ENCODE measurements around the gene ACTL8.

ACTL8 gene

DNA sequence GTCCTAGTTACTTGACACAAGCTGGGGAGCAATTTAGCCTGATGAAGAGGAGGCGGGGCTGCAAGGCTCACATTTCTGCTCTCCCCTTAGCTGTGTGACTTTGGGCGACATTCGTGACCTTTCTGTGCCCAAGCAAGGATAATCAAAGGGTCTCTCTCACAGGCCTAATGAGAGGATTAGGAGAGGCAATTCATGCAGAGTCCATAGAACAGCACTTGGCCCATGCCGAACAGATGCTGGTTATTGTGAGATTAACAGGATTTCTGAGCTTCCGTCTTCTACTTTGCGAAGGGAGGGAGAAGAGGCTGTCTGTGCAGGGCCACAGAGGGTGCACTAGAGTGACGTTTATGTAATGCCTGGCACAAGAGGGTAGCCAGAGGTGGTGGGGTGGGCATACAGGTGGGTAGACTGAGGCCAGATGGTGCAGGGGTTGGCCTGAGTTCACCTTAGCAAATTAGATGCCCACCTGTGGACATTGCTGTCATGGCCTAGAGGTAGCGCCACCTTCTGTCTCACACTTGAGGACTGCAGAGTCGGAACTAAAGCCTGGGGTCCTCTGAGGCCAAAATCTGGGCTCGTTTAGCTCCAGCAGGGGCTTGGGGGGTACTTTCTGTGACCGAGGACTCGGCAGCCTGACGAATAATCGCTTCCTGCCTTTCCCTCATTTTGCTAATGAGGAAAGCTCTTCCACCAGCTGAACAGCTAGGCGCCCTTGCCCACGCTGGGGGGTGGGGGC lies 18.6 kb downstream of the ACTL8 start:
- DNase-seq = no peak

DNA sequence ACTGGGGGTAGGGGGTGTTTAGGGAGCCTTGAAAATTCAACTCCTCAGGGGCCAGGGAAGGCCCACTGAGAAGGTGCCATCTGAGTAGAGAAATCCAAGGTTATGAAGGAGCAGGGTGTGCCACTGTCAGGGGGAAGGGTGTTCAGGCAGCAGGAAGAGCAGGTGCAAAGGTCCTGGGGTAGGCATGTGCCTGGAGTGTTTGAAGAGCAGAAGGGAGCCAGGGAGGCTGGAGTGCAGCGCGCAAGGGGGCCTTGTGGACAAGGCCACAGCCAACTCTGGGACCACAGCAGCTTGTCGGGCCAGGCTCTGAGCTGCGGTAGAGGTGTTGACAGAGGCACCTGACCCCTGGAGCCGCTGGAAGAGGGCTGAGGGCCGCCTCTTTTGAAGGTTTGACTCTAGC lies 19.3 kb downstream of the ACTL8 start:
- DNase-seq = no peak

DNA sequence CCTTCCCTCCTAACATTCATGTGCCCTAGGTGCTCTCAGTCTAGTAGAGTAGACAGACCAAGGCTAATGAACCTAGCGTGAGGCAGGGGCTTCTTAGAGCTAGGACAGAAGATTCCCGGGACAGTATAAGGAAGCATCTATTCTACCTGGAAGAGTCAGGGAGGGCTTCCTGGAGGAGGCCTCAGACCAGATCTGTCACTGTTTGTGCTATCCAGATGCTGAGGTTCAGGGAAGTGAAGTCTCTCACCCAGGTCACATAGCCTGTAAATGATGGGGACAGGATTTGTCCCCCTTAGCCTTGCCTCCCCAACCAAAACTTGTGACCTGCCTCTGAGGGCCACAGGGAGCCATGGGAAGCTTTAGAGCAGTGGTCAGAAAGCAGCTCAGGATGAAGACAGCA lies 20.7 kb downstream of the ACTL8 start:
- no peak for DNase-seq

DNA sequence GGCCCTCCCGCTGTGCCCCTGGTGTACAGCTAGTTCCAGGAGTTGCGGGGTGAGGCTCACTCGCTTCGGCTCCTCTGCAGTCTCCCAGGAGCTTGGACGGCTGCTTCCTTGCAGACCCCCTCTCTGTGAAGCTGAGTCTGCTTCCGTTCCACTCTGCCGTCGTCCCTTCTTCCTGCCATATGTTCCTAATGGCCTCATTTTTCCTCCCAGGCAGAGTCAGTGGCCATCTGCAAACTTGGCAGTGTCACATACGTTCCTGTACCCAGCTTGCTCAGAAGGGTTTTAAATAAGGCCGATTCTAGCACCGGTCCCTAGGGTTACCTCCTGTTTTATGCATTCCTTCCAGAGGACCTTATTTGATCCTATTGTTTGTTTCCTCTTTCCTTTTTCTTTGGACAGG lies 21.3 kb downstream of the ACTL8 start:
- no peak for DNase-seq

DNA sequence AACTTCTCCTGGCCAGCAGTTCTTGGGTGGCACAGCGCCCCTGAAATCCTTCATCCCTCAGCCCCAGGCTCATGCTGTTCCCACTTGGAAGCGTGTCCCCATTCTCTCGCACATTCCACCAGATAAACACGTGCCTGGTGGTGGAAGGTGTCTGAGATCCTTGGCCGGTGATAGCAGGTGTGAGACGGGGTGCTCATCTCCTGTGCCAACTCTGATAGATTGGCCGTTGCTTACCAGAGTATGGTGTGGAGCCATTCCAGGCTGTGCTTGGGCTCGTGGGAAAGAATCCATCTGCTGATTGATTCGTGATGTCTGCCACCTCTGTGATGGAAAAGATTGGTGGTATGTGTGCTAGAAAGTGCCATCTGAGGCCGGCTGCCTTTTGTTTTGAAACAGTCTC lies 22.2 kb downstream of the ACTL8 start:
- DNase-seq = no peak

DNA sequence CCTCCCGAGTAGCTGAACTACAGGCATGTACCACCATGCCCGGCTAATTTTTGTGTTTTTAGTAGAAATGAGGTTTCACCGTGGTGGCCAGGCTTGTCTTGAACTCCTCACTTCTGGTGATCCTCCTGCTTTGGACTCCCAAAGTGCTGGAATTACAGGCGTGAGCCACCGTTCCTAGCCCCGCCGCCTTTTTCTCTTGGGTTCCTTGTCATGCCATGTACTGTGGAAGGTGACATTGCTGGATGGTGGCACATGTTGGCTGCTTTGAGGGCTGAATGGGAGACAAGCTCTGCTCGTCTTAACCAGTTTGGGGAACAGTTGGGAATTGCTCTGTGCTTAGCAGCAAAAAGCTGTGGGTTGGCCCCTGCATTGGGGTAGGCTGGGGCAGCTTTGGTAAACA lies 22.7 kb downstream of the ACTL8 start:
- no peak for DNase-seq

DNA sequence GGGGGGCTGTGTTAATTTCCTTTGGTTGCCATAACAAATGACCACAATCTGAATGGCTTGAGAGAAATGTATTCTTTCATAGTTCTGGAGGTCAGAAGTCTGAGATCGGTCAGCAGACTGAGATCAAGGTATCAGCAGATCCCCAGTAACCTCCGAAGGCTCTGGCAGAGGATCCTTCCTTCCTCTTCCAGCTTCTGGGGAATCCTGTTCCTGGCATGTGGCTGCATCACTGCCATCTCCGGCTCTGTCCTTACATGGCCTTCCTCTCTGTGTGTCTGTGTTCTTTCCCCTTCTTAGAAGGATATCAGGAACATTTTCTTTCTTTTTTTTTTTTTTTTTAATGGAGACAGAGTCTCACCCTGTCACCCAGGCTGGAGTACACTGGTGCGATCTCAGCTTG lies 25.8 kb downstream of the ACTL8 start:
- no peak for DNase-seq

DNA sequence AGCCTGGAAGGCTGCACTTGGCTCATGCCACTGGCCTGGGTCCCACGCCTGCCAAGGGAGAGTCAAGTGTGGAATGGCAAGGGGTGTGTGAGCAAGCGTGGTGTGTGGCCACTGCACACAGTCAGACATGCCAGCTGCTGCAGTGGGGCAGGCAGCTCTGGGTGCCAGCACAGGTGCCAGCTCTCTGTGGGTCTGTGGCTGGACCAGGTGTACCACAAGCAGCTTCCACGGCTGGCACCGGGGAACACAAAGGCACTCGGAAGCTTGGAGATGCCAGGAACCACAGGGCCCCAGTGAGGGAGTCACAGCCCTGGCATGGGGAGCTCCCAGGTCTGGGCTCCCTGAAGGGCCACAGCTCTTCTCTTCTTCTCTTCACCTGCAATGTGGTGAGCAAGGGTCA lies 34.8 kb downstream of the ACTL8 start:
- DNase-seq = no peak

DNA sequence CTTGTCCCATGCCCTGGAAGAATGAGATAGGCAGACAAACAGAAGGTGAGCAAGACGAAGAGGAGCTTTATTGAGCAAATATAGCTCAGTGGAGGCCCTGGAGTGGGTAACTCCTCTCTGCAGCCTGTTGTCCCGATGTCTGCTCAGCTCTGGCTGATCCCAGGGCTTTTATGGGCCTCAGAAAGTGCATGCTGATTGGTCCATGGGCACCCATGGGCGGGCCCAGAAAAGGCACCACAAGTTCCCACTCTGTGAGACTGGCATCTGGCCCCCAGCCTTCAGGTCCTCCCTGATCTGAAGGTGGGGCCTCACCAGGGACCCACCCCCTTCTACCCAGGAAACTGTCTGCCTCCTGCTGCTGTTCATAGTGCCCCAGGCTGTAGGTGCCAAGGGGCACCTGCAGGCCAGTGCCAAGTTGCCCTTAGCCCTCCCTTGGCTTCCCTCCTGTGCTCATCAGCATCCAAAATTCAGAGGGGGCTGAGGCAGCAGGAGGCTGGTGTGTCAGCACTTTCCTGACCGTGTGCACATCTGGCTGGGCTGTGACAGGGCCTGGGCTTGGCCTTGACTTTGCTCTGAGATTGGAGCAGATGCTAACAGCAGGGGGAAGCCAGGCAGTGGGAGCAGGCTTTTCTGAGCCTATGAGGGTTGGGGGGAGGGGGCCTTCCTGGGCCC lies 35.4 kb downstream of the ACTL8 start:
- DNase-seq = no peak

DNA sequence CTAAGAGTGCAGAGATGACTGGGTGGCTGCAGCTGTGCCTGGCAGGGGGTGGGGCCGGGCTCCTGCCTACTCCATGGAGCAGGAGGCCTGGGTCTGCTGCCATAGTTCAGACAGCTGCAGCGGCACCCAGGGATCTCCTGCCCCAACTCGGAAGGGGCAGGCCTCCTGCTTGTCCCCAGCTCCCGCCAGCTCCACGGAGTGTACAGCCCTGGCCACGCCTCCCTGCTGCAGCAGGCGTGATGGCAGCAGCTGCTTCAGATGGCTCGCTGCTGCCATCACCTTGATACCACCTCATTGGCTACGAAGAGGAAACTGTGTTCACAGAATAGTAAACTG lies 35.9 kb downstream of the ACTL8 start:
- no peak for DNase-seq

DNA sequence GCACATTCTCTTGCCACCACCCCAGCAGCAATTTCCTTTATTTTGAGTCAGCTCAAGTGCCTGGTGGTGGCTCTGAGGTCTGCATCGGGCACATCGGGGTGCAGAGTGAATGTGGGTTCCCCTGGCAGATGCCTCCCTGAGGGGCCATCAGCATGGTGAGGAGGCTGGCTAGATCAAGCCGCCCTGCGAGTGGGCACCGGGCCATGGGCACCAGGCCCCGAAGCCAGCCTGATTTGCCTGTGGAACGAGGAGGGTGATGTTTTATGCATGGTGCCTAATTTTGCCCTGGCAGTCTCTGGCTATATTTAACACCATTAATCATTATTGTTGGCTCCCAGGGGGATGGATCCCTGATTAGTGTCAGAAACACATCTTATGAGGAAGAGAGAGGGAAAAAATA lies 36.3 kb downstream of the ACTL8 start:
- no peak for DNase-seq

DNA sequence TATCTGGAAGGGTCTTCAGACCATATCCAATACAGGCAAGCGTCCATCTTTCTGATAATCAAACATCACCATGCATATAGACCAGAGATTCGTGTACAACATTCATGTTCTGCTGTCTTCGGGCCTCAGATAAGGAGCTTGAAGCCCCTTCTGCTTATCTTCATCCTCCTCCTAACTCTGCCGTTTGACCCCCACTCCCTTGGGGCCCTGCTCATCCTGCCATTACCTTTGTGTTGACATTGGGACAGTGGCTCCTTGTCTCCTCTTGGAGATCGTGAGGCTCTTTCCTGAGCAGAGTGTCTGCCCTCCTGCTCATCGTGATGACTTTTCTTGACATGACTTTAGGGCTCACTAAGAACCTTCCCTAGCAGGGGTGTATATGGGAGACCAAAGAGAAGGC lies 37.3 kb downstream of the ACTL8 start:
- DNase-seq = no peak

DNA sequence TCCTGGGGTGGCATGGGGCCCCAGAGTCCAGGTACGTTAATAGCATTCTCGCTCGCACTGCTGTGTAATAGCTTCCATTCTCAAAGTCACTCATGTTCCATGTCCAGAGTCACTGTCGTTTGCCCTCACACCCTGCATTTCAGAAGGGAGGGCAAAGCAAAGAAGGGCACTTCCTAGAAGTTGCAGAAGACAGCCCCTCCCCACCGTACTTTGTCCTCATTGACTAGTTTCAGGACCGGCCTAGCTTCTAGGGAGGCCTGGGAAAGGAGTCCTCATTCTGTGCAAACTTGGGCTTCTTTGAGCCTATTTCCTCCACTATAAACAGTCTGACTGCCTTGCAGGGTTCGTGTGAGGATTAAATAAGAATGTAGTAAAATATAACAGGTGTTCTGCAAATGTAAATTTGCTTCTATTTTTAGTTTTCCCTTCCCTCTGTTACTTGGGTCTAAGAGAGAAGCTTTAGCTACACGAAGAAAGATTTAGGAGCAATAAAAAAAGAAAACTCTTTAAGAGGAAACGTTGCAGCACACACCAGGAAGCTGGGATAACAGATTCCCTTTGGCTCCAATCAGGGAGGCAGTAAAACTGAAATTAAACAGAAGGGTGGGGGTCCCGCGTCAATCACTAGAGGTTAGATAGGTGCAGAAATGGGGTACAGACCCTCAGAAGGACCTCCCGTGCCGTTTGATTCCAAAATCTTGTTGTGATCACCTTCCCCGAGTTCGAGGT lies 40.1 kb downstream of the ACTL8 start:
- no peak for DNase-seq

DNA sequence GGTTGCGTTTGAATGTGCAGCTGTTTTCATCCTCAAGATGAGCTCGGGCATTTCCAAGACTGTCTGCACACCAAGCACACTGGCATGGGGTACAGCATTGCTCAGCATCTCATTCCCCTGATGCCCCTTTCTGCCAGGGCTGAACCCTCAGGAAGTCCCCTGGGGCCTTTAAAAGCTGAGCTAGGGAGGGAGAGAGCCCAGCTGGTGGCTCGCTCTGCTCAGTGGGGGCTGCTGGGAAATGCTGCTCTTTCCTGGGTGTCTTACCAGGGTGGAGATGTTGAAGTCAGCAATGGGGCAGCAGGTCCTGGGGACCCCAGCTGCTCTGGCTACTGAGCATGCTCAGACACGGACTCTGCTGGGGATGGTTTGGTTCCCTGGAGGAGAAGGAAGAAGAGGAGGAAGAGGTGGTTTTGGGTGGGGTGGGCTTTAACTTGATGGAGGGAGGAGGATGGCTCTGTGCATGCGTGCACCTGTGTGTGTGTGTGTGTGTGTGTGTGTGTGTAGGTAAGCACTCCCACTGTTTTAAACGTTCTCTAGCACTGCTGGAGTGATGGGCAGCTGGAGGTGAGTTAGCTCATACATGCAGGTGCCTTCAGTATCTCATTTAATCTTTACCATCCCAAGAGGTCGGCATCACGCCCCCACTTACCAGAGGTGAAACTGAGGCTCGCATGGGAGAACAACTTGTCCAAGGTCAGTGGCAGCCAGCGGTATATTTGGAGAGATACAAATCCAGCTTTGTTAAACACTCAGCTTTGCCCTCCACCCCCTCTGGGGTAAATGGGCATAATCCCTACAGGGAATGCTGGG lies 40.9 kb downstream of the ACTL8 start:
- peak; percentile 13 for DNase-seq

DNA sequence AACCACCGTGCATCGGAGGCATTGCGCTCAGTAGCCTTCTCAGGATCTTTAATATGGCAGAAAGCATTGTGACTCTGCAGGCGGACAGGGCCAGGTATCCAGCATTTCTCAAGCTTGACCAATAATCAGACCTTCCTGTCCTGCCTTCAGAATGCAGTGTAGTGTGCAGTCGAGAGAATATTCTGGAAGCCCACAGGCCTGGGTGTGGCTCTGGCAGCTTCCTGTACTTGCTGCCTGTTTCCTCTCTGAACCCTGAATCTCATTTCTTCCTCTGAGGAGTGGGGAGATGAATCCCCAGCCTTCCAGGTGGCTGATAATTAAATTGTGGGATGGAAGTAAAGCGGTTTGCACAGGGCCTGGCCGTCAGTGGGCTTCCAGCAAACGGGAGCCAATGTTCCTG lies 42.3 kb downstream of the ACTL8 start:
- DNase-seq = no peak

DNA sequence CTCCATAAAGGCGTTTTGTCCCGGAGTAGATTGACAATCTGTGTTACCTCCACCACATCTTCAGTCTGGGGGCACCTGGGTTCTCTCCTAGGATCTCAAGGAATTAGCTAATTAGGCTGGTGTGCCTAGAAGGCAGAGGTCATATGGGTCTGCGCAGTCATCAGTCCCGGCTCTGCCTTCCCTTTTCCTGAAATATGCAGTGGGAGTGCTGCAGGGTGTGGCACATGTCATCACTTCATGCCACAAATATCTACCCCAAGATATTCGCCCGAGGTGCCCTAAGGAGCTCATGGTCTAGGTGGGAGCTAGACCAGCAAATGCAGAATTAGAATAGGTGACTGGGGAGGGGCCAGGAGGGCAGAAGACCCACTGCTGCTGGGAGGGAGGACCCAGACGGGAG lies 42.9 kb downstream of the ACTL8 start:
- no peak for DNase-seq

DNA sequence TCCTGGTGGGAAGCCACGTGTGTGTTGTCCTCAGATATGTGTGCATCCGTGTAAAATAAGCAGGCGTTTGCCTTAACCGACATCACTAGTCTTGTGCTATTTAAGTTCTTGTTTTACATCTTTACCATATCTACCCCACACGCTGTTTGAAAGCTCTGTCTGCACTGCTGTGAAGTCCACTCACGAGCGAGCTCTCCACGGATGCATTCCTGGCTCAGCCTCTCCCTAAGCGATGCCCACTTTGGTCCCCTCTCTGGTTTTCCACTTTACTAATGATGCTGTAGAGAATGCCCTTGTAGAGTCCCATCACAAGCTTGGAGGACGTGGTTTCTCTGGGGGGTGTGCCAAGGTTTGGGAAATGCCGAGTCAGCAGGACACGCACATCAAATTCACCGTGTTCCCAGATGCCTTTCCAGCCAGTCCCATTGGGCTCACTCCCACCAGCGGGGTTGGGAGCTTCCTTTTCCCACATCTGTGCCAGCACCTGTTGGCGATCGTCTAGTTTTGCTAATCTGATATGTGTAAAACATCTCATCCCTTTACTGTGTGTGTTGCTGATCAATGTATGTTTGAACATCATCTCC lies 43.8 kb downstream of the ACTL8 start:
- DNase-seq = no peak

DNA sequence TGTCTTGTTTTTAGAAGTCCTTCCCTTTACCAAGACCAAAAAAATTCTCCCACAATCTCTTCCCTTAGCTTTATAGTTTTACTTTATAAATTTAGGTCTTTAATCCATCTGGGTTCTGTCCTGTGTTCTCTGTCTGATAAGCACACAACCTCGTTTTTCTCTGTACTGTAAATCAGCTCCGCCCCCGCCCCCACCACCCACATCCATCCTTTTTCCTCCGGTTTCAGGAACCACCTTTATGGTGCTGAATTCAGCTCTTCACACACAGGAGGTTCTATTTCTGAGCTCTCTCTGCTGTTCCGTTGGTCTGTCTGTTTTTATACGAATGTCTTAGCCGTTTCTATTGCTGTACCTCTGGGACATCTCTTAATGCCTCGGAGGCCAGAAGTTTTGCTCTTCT lies 44.5 kb downstream of the ACTL8 start:
- no peak for DNase-seq

DNA sequence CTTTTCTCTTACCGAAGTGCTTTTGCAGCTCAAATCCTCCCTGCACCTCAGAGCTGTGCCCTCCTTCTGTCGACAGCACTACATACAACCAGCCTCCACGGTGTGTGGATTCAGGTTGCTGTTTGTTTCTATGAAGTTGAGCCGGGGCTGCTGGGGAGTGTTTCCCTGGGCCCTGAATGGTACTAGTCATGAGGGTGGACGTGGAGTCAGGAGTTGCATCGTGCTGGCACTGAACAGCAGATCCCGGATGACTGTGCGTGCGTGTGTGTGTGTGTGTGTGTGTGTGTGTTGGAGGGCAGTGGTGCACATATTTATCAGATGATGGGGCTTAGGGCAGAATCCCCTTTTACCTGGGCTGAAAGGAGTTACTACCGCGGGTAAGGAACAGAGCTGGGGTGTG lies 47.0 kb downstream of the ACTL8 start:
- no peak for DNase-seq

DNA sequence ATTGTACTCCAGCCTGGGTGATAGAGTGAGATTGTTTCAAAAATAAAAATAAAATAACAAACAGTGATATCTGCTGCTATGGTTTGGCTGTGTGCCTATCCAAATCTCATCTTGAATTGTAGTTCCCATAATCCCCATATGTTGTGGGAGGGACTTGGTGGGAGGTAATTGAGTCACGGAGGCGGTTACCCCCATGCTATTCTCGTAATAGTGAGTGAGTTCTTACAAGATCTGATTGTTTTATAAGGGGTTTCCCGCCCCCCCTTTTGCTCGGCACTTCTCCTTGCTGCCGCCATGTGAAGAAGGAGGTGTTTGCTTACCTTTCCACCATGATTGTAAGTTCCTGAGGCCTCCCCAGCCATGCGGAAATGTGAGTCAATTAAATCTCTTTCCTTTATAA lies 47.8 kb downstream of the ACTL8 start:
- no peak for DNase-seq

DNA sequence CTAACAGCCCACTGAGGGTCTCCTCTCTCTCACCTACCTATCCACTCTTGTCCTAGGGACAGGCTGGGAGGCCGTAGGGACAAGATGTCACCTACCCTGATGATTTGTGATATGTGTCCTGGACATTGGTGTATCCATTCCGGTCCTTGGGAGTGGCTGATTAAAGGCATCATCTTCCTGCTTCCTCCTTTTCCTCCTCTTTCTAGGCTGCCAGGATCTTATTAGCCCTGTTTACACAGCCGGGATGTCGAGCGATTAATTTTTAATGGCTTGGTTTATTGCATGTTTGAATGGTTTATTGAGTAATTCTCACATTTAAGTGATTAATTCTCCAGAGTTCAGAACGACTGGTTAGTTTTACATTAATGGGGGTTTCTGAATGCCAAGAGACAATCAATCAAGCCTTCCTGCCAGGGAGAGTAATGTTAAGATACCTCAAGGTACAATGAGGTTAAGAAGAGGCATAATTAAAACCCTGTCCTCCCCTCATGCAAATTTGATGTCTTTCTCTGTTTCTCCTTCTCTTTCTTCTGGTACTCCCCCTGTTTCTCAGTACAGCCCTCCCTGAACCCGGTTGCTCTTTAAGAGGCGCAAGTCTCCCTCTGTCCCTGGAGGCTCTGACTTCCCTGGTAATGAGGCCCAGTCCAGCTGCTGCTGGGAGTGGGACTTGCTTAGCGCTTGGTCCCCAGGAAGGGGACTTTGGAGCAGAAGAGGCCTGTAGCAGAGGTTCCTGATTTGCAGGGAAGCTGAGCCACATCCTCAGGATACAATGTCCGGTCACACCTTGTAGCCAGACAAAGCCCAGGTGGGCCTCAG lies 50.9 kb downstream of the ACTL8 start:
- DNase-seq = no peak

DNA sequence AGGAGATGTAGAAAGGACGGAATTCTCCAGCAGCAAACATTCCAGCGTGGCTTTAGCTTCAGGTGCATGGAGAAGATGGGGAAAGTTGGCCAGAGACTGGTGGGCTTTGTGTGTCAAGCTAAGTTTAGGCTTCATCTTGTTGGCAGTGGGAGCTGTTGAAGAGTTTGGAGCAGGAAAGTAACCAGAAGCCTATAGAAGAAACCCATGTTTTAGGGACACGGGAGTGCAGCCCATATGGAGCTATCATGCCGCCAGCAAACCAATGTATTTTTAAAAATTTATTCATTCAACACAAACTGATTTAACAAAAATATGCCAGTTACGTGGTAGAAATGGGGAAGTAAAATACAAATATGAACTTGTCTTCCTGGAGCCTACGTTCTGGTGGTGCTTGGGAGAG lies 53.7 kb downstream of the ACTL8 start:
- no peak for DNase-seq
